ENCODE data around the gene IL1RAPL1. TPM values are rescaled to one million over a fixed set of nuclear protein-coding genes. Genes with fewer than 3 reads are reported as not detected.
A peak's percentile ranks its signal among the peaks of the same experiment; 100 is the strongest.

IL1RAPL1 gene
- total and polyA plus RNA-seq, 8 donors, result 0.60 to 1.4 (median 0.95) TPM; not detected in 2

- Histone ChIP-seq H3K9me3 (no peaks in the 10 kb centered on the region), H3K27me3 (no peaks in the 10 kb centered on the region), H3K4me1 (no peaks in the 10 kb centered on the region), H3K36me3 (no peaks in the 10 kb centered on the region), H3K4me3 (no peak overlapping the region), H3K27ac (no peak overlapping the region)
- no peak for ATAC-seq
- DNase-seq, result peak in 2 of 4 donors; percentile 13 to 16
- intact Hi-C loops (cut with DNase I), result no loop called here
- TF ChIP-seq CTCF (IDR thresholded peaks at IDR 0.05), result no peak
Observed at GRCh38 chrX:29466456-29466855, 879.2 kb downstream of the IL1RAPL1 start.

DNA sequence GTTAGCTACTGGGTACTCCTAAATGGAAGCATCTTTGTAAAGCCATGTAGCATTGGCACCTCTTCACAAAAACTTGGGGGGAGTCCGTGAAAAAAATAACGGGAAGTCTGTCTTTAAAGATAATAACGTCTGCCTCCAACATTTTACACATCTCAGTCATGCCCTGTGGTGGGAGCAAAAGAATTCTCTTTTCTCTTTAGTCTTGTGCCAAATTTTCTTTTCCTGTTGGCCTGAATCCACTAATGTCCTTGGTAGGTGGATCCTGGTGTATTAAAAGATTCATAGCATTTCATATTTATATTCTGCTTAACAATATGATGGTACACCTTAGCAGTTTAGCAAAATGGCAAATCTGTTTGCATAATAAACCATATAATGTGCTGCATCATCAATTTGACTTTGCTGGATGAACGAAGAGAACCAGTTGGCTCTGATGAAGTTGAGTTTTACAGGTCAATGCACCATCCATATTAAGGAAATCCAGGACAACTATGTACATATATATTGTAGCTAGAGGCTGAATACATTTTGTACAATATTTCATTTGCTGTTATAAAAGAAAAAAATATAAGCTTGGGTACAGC, 881.8 kb downstream of the IL1RAPL1 start:
- Histone ChIP-seq H3K4me3 (no peak overlapping the region), H3K4me1 (no peaks in the 10 kb centered on the region), H3K27ac (no peak overlapping the region), H3K36me3 (no peaks in the 10 kb centered on the region), H3K9me3 (no peaks in the 10 kb centered on the region), H3K27me3 (no peaks in the 10 kb centered on the region)
- intact Hi-C loops (cut with DNase I), result no loop called here
- DNase-seq (no peak), ATAC-seq (no peak)
- TF ChIP-seq CTCF (IDR thresholded peaks at IDR 0.05), result no peak

DNA sequence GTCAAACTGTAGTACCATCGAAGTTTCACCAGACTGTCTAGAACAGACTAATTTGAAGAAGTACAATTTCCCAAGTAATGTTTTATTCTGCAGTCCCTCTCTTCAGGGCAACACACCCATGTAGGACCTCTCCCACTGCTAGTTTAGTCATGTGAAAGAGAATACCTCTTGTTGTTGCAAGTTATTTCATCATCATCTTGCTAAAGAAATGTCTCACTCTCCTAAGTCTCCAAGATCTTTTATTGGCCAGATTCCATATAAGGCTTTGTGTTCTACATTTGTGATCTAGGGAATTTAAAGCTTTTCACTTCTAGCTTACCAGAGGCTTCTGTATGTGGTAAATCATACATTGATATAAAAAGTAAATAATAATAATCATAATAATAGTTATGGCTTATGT, 882.8 kb downstream of the IL1RAPL1 start:
- no peaks in the 10 kb centered on the region for H3K27me3 ChIP-seq
- no peaks in the 10 kb centered on the region for H3K36me3 ChIP-seq
- TF ChIP-seq CTCF (IDR thresholded peaks at IDR 0.05), result no peak
- intact Hi-C loops (cut with DNase I), result no loop called here
- H3K9me3 ChIP-seq, result no peaks in the 10 kb centered on the region
- no peak for ATAC-seq
- no peaks in the 10 kb centered on the region for H3K4me1 ChIP-seq
- DNase-seq, result no peak
- H3K27ac ChIP-seq, result no peak overlapping the region
- no peak overlapping the region for H3K4me3 ChIP-seq

GRCh38 chrX:29471829-29472228, 884.6 kb downstream of the IL1RAPL1 start:
- DNase-seq, result no peak
- Histone ChIP-seq H3K27ac (no peak overlapping the region), H3K9me3 (no peaks in the 10 kb centered on the region), H3K4me3 (no peak overlapping the region), H3K4me1 (no peaks in the 10 kb centered on the region), H3K36me3 (no peaks in the 10 kb centered on the region), H3K27me3 (no peaks in the 10 kb centered on the region)
- no peak for ATAC-seq
- TF ChIP-seq CTCF (IDR thresholded peaks at IDR 0.05), result no peak
- intact Hi-C loops (cut with DNase I), result no loop called here

GRCh38 chrX:29477878-29478277, 890.6 kb downstream of the IL1RAPL1 start:
- ATAC-seq, result no peak
- H3K9me3 ChIP-seq, result no peaks in the 10 kb centered on the region
- H3K36me3 ChIP-seq, result no peaks in the 10 kb centered on the region
- DNase-seq, result no peak
- no peak for TF ChIP-seq CTCF (IDR thresholded peaks at IDR 0.05)
- no peak overlapping the region for H3K4me3 ChIP-seq
- intact Hi-C loops (cut with DNase I), result no loop called here
- no peak overlapping the region for H3K27ac ChIP-seq
- H3K27me3 ChIP-seq, result no peaks in the 10 kb centered on the region
- no peaks in the 10 kb centered on the region for H3K4me1 ChIP-seq
